Measurements from ENCODE around the gene MICALL2. TPM values are rescaled to one million over a fixed set of nuclear protein-coding genes. Genes with fewer than 3 reads are reported as not detected.

The MICALL2 gene
- total RNA-seq, 2 donors from 2014 or later = 23.3 to 26.7 TPM

DNA sequence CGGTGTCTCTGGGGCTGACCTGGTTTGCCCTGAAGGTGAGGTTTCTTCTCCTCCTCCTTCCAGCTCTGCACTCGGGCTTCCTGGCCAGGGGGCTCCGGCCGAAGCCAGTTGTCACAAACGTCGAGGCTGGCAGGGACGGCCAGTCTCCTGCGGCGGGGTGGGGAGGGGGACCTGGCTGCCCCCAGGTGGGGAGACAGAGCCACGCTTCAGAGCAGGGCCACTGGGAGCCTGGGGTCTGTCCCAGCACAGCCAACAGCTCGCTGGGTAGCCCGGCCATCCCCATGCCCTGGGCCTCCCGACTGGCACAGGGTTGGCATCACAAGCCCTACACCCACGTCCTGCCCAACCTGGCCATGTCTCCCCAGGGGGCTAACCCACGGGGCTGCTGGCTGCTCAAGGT, 20.4 kb downstream of the MICALL2 start:
- TF ChIP-seq POLR2A (IDR thresholded peaks at IDR 0.05) = no peak
- TF ChIP-seq, protein P1, sequence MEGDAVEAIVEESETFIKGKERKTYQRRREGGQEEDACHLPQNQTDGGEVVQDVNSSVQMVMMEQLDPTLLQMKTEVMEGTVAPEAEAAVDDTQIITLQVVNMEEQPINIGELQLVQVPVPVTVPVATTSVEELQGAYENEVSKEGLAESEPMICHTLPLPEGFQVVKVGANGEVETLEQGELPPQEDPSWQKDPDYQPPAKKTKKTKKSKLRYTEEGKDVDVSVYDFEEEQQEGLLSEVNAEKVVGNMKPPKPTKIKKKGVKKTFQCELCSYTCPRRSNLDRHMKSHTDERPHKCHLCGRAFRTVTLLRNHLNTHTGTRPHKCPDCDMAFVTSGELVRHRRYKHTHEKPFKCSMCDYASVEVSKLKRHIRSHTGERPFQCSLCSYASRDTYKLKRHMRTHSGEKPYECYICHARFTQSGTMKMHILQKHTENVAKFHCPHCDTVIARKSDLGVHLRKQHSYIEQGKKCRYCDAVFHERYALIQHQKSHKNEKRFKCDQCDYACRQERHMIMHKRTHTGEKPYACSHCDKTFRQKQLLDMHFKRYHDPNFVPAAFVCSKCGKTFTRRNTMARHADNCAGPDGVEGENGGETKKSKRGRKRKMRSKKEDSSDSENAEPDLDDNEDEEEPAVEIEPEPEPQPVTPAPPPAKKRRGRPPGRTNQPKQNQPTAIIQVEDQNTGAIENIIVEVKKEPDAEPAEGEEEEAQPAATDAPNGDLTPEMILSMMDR (IDR thresholded peaks at IDR 0.05) = no peak
- ATAC-seq = no peak
- intact Hi-C loops (cut with DNase I) = loop anchor here (5.0 kb wide), 1 partner anchor 38 kb away; no protein-coding TSS in a partner anchor

DNA sequence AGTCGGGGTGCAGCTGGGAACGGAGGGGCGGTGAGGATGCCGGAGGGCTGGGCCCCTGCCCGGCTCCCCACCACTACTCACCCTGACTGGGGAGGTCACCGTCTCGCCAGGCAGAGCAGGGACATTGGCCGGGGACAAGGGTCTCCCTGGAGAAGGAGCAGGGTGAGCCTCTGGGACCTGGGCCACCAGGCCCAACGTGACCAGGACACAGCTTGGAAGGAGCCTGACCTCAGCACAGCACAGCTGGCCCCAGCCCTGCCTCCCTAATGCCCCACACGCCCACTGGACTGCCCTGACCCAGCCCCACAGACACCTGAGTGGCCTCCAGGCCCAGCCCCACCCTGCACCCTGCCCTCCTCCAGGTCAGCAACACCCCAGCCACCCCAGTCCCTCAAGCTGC, 21.1 kb downstream of the MICALL2 start:
- TF ChIP-seq, protein P1 (IDR thresholded peaks at IDR 0.05) = no peak
- TF ChIP-seq POLR2A (IDR thresholded peaks at IDR 0.05) = no peak
- no peaks in the 10 kb centered on the region for H3K4me1 ChIP-seq
- no peak overlapping the region for H3K27ac ChIP-seq
- no peaks in the 10 kb centered on the region for H3K36me3 ChIP-seq (replicated peaks in 1 of 2; ENCODE audit: insufficient read depth in 1 of 2, low read depth in 2 of 2)
- ATAC-seq (no peak), DNase-seq (no peak)
- intact Hi-C loops (cut with DNase I) = loop anchor here (5.0 kb wide), 1 partner anchor 39 kb away; no protein-coding TSS in a partner anchor
- 90 to 100% methylated on average over 5 to 7 of the region's 10 CpGs for WGBS, 2 donors
- H3K27me3 ChIP-seq = no peaks in the 10 kb centered on the region
- no peak overlapping the region for H3K4me3 ChIP-seq
- H3K9me3 ChIP-seq = no peaks in the 10 kb centered on the region

More for the DNA sequence above, 20.4 kb downstream of the MICALL2 start:
- WGBS, 2 donors = 76% methylated on average over 15 of the region's 15 CpGs; no CpG with 5 or more reads in 1 of the 2 donors
- no peak for DNase-seq
- Histone ChIP-seq H3K27ac (no peak overlapping the region), H3K4me3 (no peak overlapping the region), H3K9me3 (no peaks in the 10 kb centered on the region), H3K36me3 (replicated peaks in 1 of 2; ENCODE audit: insufficient read depth in 1 of 2, low read depth in 2 of 2) (no peaks in the 10 kb centered on the region), H3K4me1 (no peaks in the 10 kb centered on the region), H3K27me3 (no peaks in the 10 kb centered on the region)

DNA sequence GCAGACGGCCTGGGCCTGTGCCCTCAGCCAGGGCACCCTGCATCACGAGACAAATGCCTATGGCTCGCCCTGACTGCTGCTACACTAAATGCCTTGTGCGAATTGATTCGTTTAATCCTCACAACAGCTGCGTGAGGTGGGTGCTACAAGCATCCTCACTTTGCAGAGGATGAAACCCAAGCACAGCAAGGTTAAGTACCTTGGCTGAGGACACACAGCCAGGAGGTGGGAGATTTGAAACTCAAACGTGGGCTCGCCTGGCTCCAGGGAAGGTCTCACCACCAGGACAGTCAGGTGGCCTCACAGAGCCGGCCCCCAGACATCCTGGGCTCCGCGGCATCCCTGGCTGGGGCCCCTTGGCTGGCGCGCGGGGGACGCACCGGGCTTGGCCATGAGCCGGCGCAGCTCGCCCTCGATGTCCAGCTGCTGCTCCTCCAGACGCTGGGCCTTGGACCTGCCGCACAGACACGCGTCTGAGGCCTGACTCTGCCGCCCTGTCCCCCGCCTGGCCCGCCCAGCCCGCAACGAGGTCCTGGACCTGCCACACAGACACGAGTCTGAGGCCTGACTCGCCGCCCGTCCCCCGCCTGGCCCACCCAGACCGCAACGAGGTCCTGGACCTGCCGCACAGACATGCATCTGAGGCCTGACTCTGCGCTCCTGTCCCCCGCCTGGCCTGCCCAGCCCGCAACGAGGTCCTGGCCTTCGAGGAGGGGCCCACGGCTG, 22.0 kb downstream of the MICALL2 start:
- WGBS, 2 donors = 75 to 93% methylated on average over 4 to 43 of the region's 43 CpGs
- Histone ChIP-seq H3K27me3 (peaks cover 0 to 4% of the 10 kb centered on the region in 2 donors), H3K27ac (no peak overlapping the region), H3K36me3 (replicated peaks in 1 of 2; ENCODE audit: insufficient read depth in 1 of 2, low read depth in 2 of 2) (no peaks in the 10 kb centered on the region), H3K4me1 (peaks cover 5% of the 10 kb centered on the region), H3K4me3 (no peak overlapping the region), H3K9me3 (no peaks in the 10 kb centered on the region)
- DNase-seq (no peak), ATAC-seq (no peak)
- TF ChIP-seq, protein P1 (IDR thresholded peaks at IDR 0.05) = no peak
- no peak for TF ChIP-seq POLR2A (IDR thresholded peaks at IDR 0.05)
- intact Hi-C loops (cut with DNase I) = loop anchor here (5.0 kb wide), 1 partner anchor 40 kb away; no protein-coding TSS in a partner anchor

DNA sequence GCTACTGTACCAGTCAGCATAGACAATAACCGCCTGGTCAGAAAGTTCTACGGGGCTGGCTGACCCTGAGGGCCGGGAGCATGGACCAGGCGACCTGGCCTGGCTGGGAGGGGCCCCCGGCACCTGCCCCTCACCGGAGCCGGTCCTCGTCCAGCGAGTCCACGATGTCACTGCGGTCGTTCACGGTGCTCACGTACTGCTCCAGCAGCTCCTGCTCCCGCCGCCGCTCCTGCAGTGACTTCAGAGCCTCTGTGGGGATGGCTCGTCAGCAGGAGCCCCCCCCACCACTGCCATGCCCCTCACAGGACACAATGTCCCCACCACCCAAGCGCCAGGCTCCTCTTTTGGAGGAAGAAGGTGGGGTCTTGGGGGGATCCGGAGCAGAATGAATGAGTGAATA, 22.7 kb downstream of the MICALL2 start:
- no peak for ATAC-seq
- Histone ChIP-seq H3K27ac (no peak overlapping the region), H3K27me3 (peaks cover 0 to 8% of the 10 kb centered on the region in 2 donors), H3K4me1 (peaks cover 8% of the 10 kb centered on the region), H3K9me3 (no peaks in the 10 kb centered on the region), H3K36me3 (replicated peaks in 1 of 2; ENCODE audit: insufficient read depth in 1 of 2, low read depth in 2 of 2) (no peaks in the 10 kb centered on the region), H3K4me3 (no peak overlapping the region)
- intact Hi-C loops (cut with DNase I) = loop anchor here (5.0 kb wide), 1 partner anchor 41 kb away; no protein-coding TSS in a partner anchor
- WGBS, 2 donors = 88 to 94% methylated on average over 20 of the region's 20 CpGs
- DNase-seq = no peak
- TF ChIP-seq POLR2A (IDR thresholded peaks at IDR 0.05) = no peak
- TF ChIP-seq, protein P1 (IDR thresholded peaks at IDR 0.05) = no peak

All from body of pancreas (tissue), 4 donors.